Endothelial cell of umbilical vein (primary cell): ENCODE results near the gene SPAG8. TPM values are rescaled to one million over a fixed set of nuclear protein-coding genes. Genes with fewer than 3 reads are reported as not detected.

Experiments used
- BruUV-seq: library from RNA; stranded (reverse); fragments of 400-500 nt; replicated peaks from 2 replicates; lab custom pipeline; 2021; lab: Mats Ljungman, UMichigan
- CTCF ChIA-PET: fragments of 300-600, 350-600 bp; sonication (Branson Sonifier 250); formaldehyde crosslinking; loops from one replicate; lab custom pipeline; 2021; ENCODE audit warnings: antibody characterized with exemption, inconsistent platforms; lab: Charles Lee
- POLR2A ChIA-PET: fragments of 300-600, 350-600 bp; sonication (Branson Sonifier 250); formaldehyde crosslinking; loops from one replicate; lab custom pipeline; 2021; ENCODE audit warnings: antibody characterized with exemption, inconsistent platforms; lab: Charles Lee
- DNase-seq: peaks from one replicate; pipeline ENCODE4 v3.0.0-alpha.2; 2011; ENCODE audit warnings: low read depth, low spot score
- FAIRE-seq: peaks from 2 replicates; lab custom pipeline; 2011; peaks lifted over from hg19 to GRCh38; lab: Jason Lieb, UNC
- H2AFZ ChIP-seq: 2 replicates; pipeline ENCODE4 v1.6.0; 2012; ENCODE audit warnings: low read depth, low read length, control low read depth, inconsistent platforms
- H3K27ac ChIP-seq: 2 replicates; pipeline ENCODE4 v1.5.1; 2011; ENCODE audit warnings: low read depth, mild to moderate bottlenecking, control low read depth, low read length, moderate library complexity; ENCODE audit not compliant: insufficient read depth
- H3K27me3 ChIP-seq, 2 experiments: 2 replicates each; pipeline versions ENCODE4 v1.6.0 to v1.6.1; 2011; ENCODE audit warnings: low read length in 2 of 2, mixed read lengths in 1 of 2; ENCODE audit not compliant: control insufficient read depth in 2 of 2, insufficient read depth in 2 of 2
- H3K36me3 ChIP-seq, 2 experiments: 2 replicates in 1 of 2; 3 replicates in 1 of 2; pipeline ENCODE4 v1.5.1; 2011; ENCODE audit warnings: low read length in 2 of 2, mild to moderate bottlenecking in 1 of 2, moderate library complexity in 1 of 2; ENCODE audit not compliant: control insufficient read depth in 2 of 2, insufficient read depth in 2 of 2; ENCODE audit errors: extremely low read depth in 1 of 2
- H3K4me1 ChIP-seq: 3 replicates; pipeline ENCODE4 v1.5.1; 2011; ENCODE audit warnings: mild to moderate bottlenecking, low read length; ENCODE audit not compliant: control insufficient read depth, insufficient read depth; ENCODE audit errors: extremely low read depth
- H3K4me2 ChIP-seq: 2 replicates; pipeline ENCODE4 v1.6.1; 2011; ENCODE audit warnings: low read length, control low read depth, mixed read lengths; ENCODE audit not compliant: insufficient read depth
- H3K4me3 ChIP-seq, 3 experiments: fragments of 200-600 bp in 1 of 3; sonication (generic), shearing (Covaris generic) in 1 of 3; replicated peaks in 1 of 3; 2 replicates each; pipeline ENCODE4 v1.5.1; 2011 to 2016; ENCODE audit warnings: control low read depth in 3 of 3, low read length in 3 of 3, mild to moderate bottlenecking in 2 of 3, inconsistent platforms in 1 of 3, low read depth in 1 of 3, moderate library complexity in 1 of 3; ENCODE audit not compliant: insufficient read depth in 1 of 3
- H3K79me2 ChIP-seq: 2 replicates; pipeline ENCODE4 v1.6.0; 2012; ENCODE audit warnings: low read length, inconsistent platforms; ENCODE audit not compliant: control insufficient read depth, insufficient read depth
- H3K9ac ChIP-seq: replicated peaks from 2 replicates; pipeline ENCODE3; 2011; ENCODE audit warnings: low read length, control low read depth; ENCODE audit not compliant: insufficient read depth; ENCODE audit errors: extremely low read depth
- H3K9me1 ChIP-seq: replicated peaks from 3 replicates; pipeline ENCODE4 v1.6.0; 2011; ENCODE audit warnings: mild to moderate bottlenecking, low read length; ENCODE audit not compliant: control insufficient read depth, insufficient read depth; ENCODE audit errors: extremely low read depth
- H3K9me3 ChIP-seq: replicated peaks from 2 replicates; pipeline ENCODE4 v1.5.1; 2012; ENCODE audit warnings: low read length, inconsistent platforms; ENCODE audit not compliant: control insufficient read depth, insufficient read depth
- H4K20me1 ChIP-seq: replicated peaks from 2 replicates; pipeline ENCODE3; 2011; ENCODE audit warnings: mild to moderate bottlenecking, low read length; ENCODE audit not compliant: control insufficient read depth, insufficient read depth; ENCODE audit errors: extremely low read depth
- CTCF ChIP-seq, 2 donors: IDR thresholded peaks; 1 replicate in 1 of 2; 2 replicates in 1 of 2; pipeline ENCODE4 v1.5.1; 2011; ENCODE audit warnings: low read length in 2 of 2, mild to moderate bottlenecking in 2 of 2, moderate library complexity in 2 of 2, control low read depth in 1 of 2, inconsistent platforms in 1 of 2, low read depth in 1 of 2; ENCODE audit not compliant: insufficient read depth in 1 of 2; ENCODE audit errors: extremely low read depth in 1 of 2
- EZH2 ChIP-seq: IDR thresholded peaks from 2 replicates; pipeline ENCODE4 v1.6.1; 2012; ENCODE audit warnings: borderline replicate concordance, low read depth, mild to moderate bottlenecking, moderate library complexity, low read length, inconsistent platforms; ENCODE audit not compliant: severe bottlenecking
- FOS ChIP-seq: IDR thresholded peaks from 2 replicates; pipeline ENCODE4 v1.6.1; 2011; ENCODE audit warnings: mild to moderate bottlenecking, low read length, moderate library complexity, borderline replicate concordance; ENCODE audit not compliant: insufficient read depth
- GATA2 ChIP-seq: IDR thresholded peaks from 2 replicates; pipeline ENCODE4 v1.7.0; 2011; ENCODE audit warnings: low read depth, mild to moderate bottlenecking, moderate library complexity, mixed read lengths, low read length; ENCODE audit not compliant: insufficient read length, insufficient read depth
- JUN ChIP-seq: IDR thresholded peaks from 2 replicates; pipeline ENCODE4 v1.6.1; 2011; ENCODE audit warnings: borderline replicate concordance, low read depth; ENCODE audit not compliant: insufficient read length, insufficient read depth
- MAX ChIP-seq: IDR thresholded peaks from 2 replicates; pipeline ENCODE4 v1.6.1; 2011; ENCODE audit not compliant: insufficient read depth, insufficient read length
- MYC ChIP-seq: IDR thresholded peaks from one replicate; pipeline ENCODE4 v1.6.1; 2011; ENCODE audit warnings: mild to moderate bottlenecking, low read depth, low read length
- POLR2A ChIP-seq: IDR thresholded peaks from 2 replicates; pipeline ENCODE4 v1.6.1; 2012; ENCODE audit warnings: low read depth, mild to moderate bottlenecking, control low read depth, low read length
- POLR2AphosphoS5 ChIP-seq: IDR thresholded peaks from 2 replicates; pipeline ENCODE4 v1.6.1; 2012; ENCODE audit warnings: low read depth, mild to moderate bottlenecking, control low read depth, low read length, moderate library complexity; ENCODE audit not compliant: insufficient read depth
- dilution Hi-C: fragments of 300-500 bp; cut with MboI; formaldehyde crosslinking; loops from one replicate; pipeline ENCODE4 v1.15.0; 2019; ENCODE audit warnings: low sequenced_read_pairs; ENCODE audit not compliant: extremely low pct_ligation_motif_present
- intact Hi-C: fragments of 100-400 bp; cut with micrococcal nuclease; formaldehyde crosslinking; loops from one replicate; pipeline ENCODE4 v1.10.0; 2022
- polyA plus RNA-seq, 4 experiments: library from polyadenylated mRNA; depleted of rRNA in 3 of 4; stranded (reverse) in 3 of 4; unstranded in 1 of 4; fragments of >200 nt; gene quantifications; 2 replicates each; pipeline versions ENCODE4 v1.2.1 to v1.2.3, GENCODE V29; 2011 to 2012; ENCODE audit warnings: missing spikeins in 1 of 4
- total RNA-seq: library from RNA; stranded (reverse); gene quantifications from 2 replicates; pipeline ENCODE4 v1.2.3, GENCODE V29; 2021

Gene SPAG8
- total and polyA plus RNA-seq, 2 donors (not counting 3 experiments of a cell fraction or from before 2014, with no cell fraction given): 0.21 to 0.69 TPM

- POLR2A ChIA-PET: no interaction called here
- DNase-seq (no peak), FAIRE-seq (no peak)
- intact Hi-C loops (no loop called here), dilution Hi-C loops (no loop called here)
- H3K9ac ChIP-seq: no peak overlapping the region
- H3K27ac ChIP-seq: no peak overlapping the region
- H3K4me2 ChIP-seq: no peak overlapping the region
- peaks cover 0 to 3% of the 10 kb centered on the region in 2 experiments for H3K36me3 ChIP-seq
- no peaks in the 10 kb centered on the region for H4K20me1 ChIP-seq
- no peak overlapping the region for H2AFZ ChIP-seq
- H3K4me1 ChIP-seq: peaks cover 14% of the 10 kb centered on the region
- H3K79me2 ChIP-seq: no peaks in the 10 kb centered on the region
- TF ChIP-seq GATA2 (no peak), MAX (no peak), CTCF (IDR thresholded peaks at IDR 0.05; ENCODE audit: extremely low read depth in 1 of 2, insufficient read depth in 1 of 2, low read depth in 1 of 2, low read length in 2 of 2) (no peak), POLR2AphosphoS5 (no peak), POLR2A (no peak), JUN (no peak), EZH2 (no peak), MYC (no peak), FOS (no peak)
- no TSS peak for BruUV-seq
- no peaks in the 10 kb centered on the region for H3K27me3 ChIP-seq
- no peaks in the 10 kb centered on the region for H3K9me3 ChIP-seq
- H3K9me1 ChIP-seq: no peaks in the 10 kb centered on the region
- CTCF ChIA-PET: interaction anchor here (0.8 to 1.4 kb wide), 2 partner anchors 18 kb away, joined by 3 to 4 read pairs; no protein-coding TSS in a partner anchor
- H3K4me3 ChIP-seq: no peak overlapping the region
Measured at GRCh38 chr9:35808433-35808832, 3.6 kb downstream of the SPAG8 start.
